Calu3 (cell line): Measurements from ENCODE around the gene MICALL2. TPM values are rescaled to one million over a fixed set of nuclear protein-coding genes. Genes with fewer than 3 reads are reported as not detected.

Experiments
- BruUV-seq: library from RNA; stranded (reverse); fragments of 400-500 nt; replicated peaks from 2 replicates; lab custom pipeline; 2021; lab: Mats Ljungman, UMichigan
- CTCF ChIA-PET: fragments of 300-600 bp; sonication (Branson Sonifier 250); formaldehyde crosslinking; loops from one replicate; lab custom pipeline; 2022; ENCODE audit warnings: antibody characterized with exemption; lab: Charles Lee
- DNase-seq: peaks from one replicate; pipeline ENCODE4 v3.0.0; 2022
- H3K27ac Mint-ChIP-seq: one replicate; pipeline ENCODE4 v1.8.0; 2022; ENCODE audit warnings: mixed read lengths; ENCODE audit not compliant: unreplicated experiment
- H3K27me3 Mint-ChIP-seq: one replicate; pipeline ENCODE4 v1.8.0; 2022; ENCODE audit warnings: mixed read lengths; ENCODE audit not compliant: unreplicated experiment
- H3K36me3 Mint-ChIP-seq: one replicate; pipeline ENCODE4 v1.8.0; 2022; ENCODE audit warnings: mild to moderate bottlenecking, moderate library complexity, mixed read lengths; ENCODE audit not compliant: insufficient read depth, unreplicated experiment
- H3K4me1 Mint-ChIP-seq: one replicate; pipeline ENCODE4 v1.8.0; 2022; ENCODE audit warnings: mild to moderate bottlenecking, low read depth, mixed read lengths; ENCODE audit not compliant: unreplicated experiment
- H3K4me3 Mint-ChIP-seq: one replicate; pipeline ENCODE4 v1.8.0; 2022; ENCODE audit warnings: mild to moderate bottlenecking, low read depth, moderate library complexity, mixed read lengths; ENCODE audit not compliant: unreplicated experiment
- H3K9me3 Mint-ChIP-seq: one replicate; pipeline ENCODE4 v1.8.0; 2022; ENCODE audit warnings: low read depth, mixed read lengths; ENCODE audit not compliant: unreplicated experiment
- CTCF ChIP-seq: fragments of 200-600 bp; IDR thresholded peaks from one replicate; pipeline ENCODE4 v1.8.0; 2022; ENCODE audit warnings: antibody characterized with exemption; ENCODE audit not compliant: unreplicated experiment
- intact Hi-C: fragments of 100-400 bp; cut with micrococcal nuclease; formaldehyde crosslinking; loops from one replicate; pipeline ENCODE4 v1.10.0; 2022; ENCODE audit not compliant: unreplicated experiment
- total RNA-seq: library from RNA; stranded (reverse); gene quantifications from 2 replicates; pipeline ENCODE4 v1.2.3, GENCODE V29; 2022

MICALL2 gene
- total RNA-seq, 1 experiment from 2014 or later, result 162 TPM

- CTCF ChIA-PET, result no interaction called here
- H3K4me3 Mint-ChIP-seq, result no peak overlapping the region
- intact Hi-C loops, result no loop called here
- H3K36me3 Mint-ChIP-seq, result peaks cover 78% of the 10 kb centered on the region
- DNase-seq, result no peak
- H3K27me3 Mint-ChIP-seq, result no peaks in the 10 kb centered on the region
- no peak for TF ChIP-seq CTCF
- no peaks in the 10 kb centered on the region for H3K9me3 Mint-ChIP-seq
- no peaks in the 10 kb centered on the region for H3K4me1 Mint-ChIP-seq
- no peak overlapping the region for H3K27ac Mint-ChIP-seq
- BruUV-seq, result no TSS peak
Measured at GRCh38 chr7:1493571-1493970, 34.3 kb upstream of the MICALL2 start.

GRCh38 chr7:1493129-1493528 lies 33.9 kb upstream of the MICALL2 start:
- no peak overlapping the region for H3K4me3 Mint-ChIP-seq

GRCh38 chr7:1492640-1493039 lies 33.4 kb upstream of the MICALL2 start:
- intact Hi-C loops, result no loop called here
- Mint-ChIP-seq H3K27me3 (no peaks in the 10 kb centered on the region), H3K4me3 (no peak overlapping the region), H3K36me3 (peaks cover 84% of the 10 kb centered on the region), H3K4me1 (no peaks in the 10 kb centered on the region), H3K9me3 (no peaks in the 10 kb centered on the region), H3K27ac (no peak overlapping the region)
- DNase-seq, result no peak
- CTCF ChIA-PET, result no interaction called here
- no TSS peak for BruUV-seq
- no peak for TF ChIP-seq CTCF

More at GRCh38 chr7:1493129-1493528, 33.9 kb upstream of the MICALL2 start:
- BruUV-seq, result no TSS peak
- CTCF ChIA-PET, result no interaction called here
- DNase-seq, result no peak
- no peaks in the 10 kb centered on the region for H3K9me3 Mint-ChIP-seq
- intact Hi-C loops, result no loop called here
- no peak overlapping the region for H3K27ac Mint-ChIP-seq
- H3K27me3 Mint-ChIP-seq, result no peaks in the 10 kb centered on the region
- peaks cover 82% of the 10 kb centered on the region for H3K36me3 Mint-ChIP-seq
- TF ChIP-seq CTCF, result no peak
- H3K4me1 Mint-ChIP-seq, result no peaks in the 10 kb centered on the region

- CTCF ChIA-PET, result no interaction called here
- H3K27ac Mint-ChIP-seq, result no peak overlapping the region
- no peak for DNase-seq
- no peaks in the 10 kb centered on the region for H3K9me3 Mint-ChIP-seq
- no TSS peak for BruUV-seq
- H3K4me1 Mint-ChIP-seq, result no peaks in the 10 kb centered on the region
- TF ChIP-seq CTCF, result no peak
- intact Hi-C loops, result no loop called here
- H3K36me3 Mint-ChIP-seq, result peaks cover 82% of the 10 kb centered on the region
- H3K27me3 Mint-ChIP-seq, result no peaks in the 10 kb centered on the region
- H3K4me3 Mint-ChIP-seq, result no peak overlapping the region
Measured at GRCh38 chr7:1492221-1492620, 33.0 kb upstream of the MICALL2 start.

- TF ChIP-seq CTCF, result no peak
- CTCF ChIA-PET, result no interaction called here
- Mint-ChIP-seq H3K9me3 (no peaks in the 10 kb centered on the region), H3K4me1 (no peaks in the 10 kb centered on the region), H3K4me3 (no peak overlapping the region), H3K27me3 (no peaks in the 10 kb centered on the region), H3K36me3 (peaks cover 86% of the 10 kb centered on the region), H3K27ac (no peak overlapping the region)
- DNase-seq, result no peak
- intact Hi-C loops, result no loop called here
- no TSS peak for BruUV-seq
Measured at GRCh38 chr7:1490837-1491236, 31.6 kb upstream of the MICALL2 start.
